Measurements from ENCODE around the gene IGDCC3.
A peak's percentile ranks its signal among the peaks of the same experiment; 100 is the strongest.

Gene IGDCC3

DNA sequence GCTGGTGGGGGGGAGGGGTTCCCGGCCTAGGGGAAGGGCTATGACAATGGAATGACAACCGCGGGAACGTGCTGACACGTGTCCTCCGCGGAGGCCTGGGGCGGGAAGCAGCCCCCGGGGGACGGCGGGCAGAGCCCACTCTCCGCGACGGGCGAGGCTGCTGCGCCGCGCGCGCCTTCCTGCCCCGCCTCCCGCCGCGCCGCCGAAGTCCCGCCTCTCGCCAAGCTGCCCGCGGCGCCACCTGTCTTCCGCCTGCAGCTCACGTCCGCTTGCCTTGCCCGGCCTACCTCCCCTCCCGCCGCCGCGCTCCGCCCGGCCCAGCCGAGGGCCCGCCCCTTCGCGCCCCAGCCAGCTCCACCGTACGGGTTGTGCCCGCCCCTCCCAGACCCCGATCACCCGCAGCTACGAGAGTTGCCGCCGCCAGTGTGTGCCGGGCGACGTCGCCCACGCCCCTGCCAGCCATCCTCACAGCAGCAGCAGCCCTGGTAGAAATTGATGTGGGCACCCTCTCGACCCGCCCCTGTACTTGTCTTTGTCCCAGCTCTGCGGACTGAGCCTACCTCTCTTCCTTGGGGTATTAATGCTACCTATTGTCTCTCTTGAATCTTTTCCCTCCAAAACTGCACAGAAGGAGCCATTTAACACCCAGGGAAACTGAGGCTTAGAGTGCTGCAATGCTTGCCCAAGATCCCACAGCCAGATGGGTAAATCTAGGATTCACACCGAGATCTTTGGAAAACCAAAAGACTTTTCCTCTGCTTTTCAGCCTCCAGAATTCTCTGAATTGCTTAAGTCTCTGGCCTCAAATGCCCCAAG, 90.9 kb downstream of the IGDCC3 start, which contains the start of gene PARP16:
Gene PARP16 (minus strand): TSS at position 180 of the 816 bp plus-strand sequence. CDS start 457 bp downstream, outside the sequence.
- Histone ChIP-seq H3K27me3 (ENCODE audit: insufficient read depth, poor library complexity, severe bottlenecking) (no peaks in the 10 kb centered on the region), H3K4me3 (replicated peaks; ENCODE audit: insufficient read depth, low read length) (peak within 1 kb of the TSS; percentile 82), H3K27ac (replicated peaks) (peak within 1 kb of the TSS; percentile 68)
- no peak for TF ChIP-seq GABPA (IDR thresholded peaks at IDR 0.05; ENCODE audit: low read depth)
- TF ChIP-seq SPI1 (IDR thresholded peaks at IDR 0.05; ENCODE audit: borderline replicate concordance, low read depth) = no peak
- TF ChIP-seq, protein P1, sequence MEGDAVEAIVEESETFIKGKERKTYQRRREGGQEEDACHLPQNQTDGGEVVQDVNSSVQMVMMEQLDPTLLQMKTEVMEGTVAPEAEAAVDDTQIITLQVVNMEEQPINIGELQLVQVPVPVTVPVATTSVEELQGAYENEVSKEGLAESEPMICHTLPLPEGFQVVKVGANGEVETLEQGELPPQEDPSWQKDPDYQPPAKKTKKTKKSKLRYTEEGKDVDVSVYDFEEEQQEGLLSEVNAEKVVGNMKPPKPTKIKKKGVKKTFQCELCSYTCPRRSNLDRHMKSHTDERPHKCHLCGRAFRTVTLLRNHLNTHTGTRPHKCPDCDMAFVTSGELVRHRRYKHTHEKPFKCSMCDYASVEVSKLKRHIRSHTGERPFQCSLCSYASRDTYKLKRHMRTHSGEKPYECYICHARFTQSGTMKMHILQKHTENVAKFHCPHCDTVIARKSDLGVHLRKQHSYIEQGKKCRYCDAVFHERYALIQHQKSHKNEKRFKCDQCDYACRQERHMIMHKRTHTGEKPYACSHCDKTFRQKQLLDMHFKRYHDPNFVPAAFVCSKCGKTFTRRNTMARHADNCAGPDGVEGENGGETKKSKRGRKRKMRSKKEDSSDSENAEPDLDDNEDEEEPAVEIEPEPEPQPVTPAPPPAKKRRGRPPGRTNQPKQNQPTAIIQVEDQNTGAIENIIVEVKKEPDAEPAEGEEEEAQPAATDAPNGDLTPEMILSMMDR (IDR thresholded peaks at IDR 0.05; ENCODE audit: insufficient read depth, low read length) = no peak
- TF ChIP-seq, protein P2, sequence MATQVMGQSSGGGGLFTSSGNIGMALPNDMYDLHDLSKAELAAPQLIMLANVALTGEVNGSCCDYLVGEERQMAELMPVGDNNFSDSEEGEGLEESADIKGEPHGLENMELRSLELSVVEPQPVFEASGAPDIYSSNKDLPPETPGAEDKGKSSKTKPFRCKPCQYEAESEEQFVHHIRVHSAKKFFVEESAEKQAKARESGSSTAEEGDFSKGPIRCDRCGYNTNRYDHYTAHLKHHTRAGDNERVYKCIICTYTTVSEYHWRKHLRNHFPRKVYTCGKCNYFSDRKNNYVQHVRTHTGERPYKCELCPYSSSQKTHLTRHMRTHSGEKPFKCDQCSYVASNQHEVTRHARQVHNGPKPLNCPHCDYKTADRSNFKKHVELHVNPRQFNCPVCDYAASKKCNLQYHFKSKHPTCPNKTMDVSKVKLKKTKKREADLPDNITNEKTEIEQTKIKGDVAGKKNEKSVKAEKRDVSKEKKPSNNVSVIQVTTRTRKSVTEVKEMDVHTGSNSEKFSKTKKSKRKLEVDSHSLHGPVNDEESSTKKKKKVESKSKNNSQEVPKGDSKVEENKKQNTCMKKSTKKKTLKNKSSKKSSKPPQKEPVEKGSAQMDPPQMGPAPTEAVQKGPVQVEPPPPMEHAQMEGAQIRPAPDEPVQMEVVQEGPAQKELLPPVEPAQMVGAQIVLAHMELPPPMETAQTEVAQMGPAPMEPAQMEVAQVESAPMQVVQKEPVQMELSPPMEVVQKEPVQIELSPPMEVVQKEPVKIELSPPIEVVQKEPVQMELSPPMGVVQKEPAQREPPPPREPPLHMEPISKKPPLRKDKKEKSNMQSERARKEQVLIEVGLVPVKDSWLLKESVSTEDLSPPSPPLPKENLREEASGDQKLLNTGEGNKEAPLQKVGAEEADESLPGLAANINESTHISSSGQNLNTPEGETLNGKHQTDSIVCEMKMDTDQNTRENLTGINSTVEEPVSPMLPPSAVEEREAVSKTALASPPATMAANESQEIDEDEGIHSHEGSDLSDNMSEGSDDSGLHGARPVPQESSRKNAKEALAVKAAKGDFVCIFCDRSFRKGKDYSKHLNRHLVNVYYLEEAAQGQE (IDR thresholded peaks at IDR 0.05; ENCODE audit: insufficient replicate concordance, low read depth) = no peak
- peak; percentile 59 for TF ChIP-seq POLR2AphosphoS5 (IDR thresholded peaks at IDR 0.05; ENCODE audit: low read depth)
- DNase-seq (ENCODE audit: low read depth in 1 of 2, low spot score in 1 of 2) = peak; percentile 87 to 89

DNA sequence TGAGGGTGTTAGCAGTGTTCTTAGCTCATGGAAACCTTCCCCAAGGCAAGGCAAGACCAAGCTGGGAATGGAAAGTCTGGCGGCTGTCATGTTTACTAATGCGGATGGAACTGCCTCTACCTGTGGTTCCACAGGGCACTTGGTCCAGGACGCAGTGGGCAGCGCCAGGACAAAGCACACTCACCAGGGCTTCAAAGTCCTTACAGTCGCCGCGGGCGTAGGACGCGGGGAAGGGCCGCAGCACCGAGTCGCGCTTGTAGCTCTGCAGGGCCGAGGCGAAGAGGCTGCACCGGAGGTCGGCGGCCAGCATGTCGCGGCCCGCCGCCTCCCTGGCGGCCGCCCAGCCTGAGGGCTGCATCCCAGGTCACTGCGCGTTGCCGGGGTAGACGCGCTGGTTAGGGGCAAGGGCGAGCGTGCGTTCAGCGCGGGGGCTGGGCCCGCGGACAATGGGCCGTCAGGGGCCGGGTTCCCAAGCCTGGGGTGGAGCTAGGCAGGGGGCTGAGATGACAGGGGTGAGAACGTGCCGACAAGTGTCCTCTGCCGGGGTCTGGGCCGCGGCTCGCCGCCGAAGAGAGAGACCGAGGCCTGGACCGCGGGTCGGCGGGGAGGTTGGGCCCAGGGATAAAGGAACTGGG, 91.6 kb downstream of the IGDCC3 start:
- no peaks in the 10 kb centered on the region for H3K27me3 ChIP-seq (ENCODE audit: insufficient read depth, poor library complexity, severe bottlenecking)
- TF ChIP-seq, protein P1 (IDR thresholded peaks at IDR 0.05; ENCODE audit: insufficient read depth, low read length) = no peak
- no peak for TF ChIP-seq SPI1 (IDR thresholded peaks at IDR 0.05; ENCODE audit: borderline replicate concordance, low read depth)
- no peak for TF ChIP-seq POLR2AphosphoS5 (IDR thresholded peaks at IDR 0.05; ENCODE audit: low read depth)
- TF ChIP-seq, protein P2 (IDR thresholded peaks at IDR 0.05; ENCODE audit: insufficient replicate concordance, low read depth) = no peak
- TF ChIP-seq GABPA (IDR thresholded peaks at IDR 0.05; ENCODE audit: low read depth) = no peak
- peak overlapping the region; percentile 68 for H3K27ac ChIP-seq (replicated peaks)
- peak in 1 of 2 experiments; percentile 11 for DNase-seq (ENCODE audit: low read depth in 1 of 2, low spot score in 1 of 2)
- H3K4me3 ChIP-seq (replicated peaks; ENCODE audit: insufficient read depth, low read length) = peak overlapping the region; percentile 82

DNA sequence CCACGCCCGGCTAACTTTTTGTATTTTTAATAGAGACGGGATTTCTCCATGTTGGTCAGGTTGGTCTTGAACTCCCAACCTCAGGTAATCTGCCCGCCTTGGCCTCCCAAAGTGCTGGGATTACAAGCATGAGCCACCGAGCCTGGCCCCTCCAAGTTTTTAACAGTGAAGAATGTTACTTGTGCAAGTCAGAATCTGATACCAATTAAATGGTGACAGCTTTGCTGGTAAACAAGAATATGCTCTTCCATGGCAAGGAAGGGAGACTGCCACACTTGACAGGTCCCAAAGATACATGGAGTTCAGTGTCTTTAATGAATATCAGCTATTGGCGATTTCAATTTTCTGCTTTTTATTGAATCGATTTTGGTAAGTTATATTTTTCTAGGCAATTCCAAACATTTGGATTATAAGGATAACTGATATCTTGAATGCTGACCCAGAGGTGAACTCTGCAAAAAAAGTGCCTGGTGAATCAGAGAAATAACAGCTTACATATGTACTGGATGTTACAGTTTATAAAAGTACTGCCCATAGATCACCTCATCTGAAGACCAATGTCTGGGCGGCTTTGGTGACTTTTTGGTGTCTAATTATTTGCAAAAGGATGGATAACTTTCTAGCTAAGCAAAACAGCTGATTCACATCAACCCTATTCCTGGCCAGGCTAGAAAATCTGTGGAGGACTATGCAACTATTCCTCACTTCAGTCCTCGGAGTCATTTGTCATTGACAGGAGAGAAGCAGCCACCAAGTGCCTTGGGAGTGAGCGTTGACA, 92.3 kb downstream of the IGDCC3 start:
- no peak for DNase-seq (ENCODE audit: low read depth in 1 of 2, low spot score in 1 of 2)
- H3K27me3 ChIP-seq (ENCODE audit: insufficient read depth, poor library complexity, severe bottlenecking) = no peaks in the 10 kb centered on the region
- no peak overlapping the region; the same call in 1 of the 2 replicates for H3K27ac ChIP-seq (replicated peaks)
- TF ChIP-seq, protein P1 (IDR thresholded peaks at IDR 0.05; ENCODE audit: insufficient read depth, low read length) = no peak
- no peak for TF ChIP-seq GABPA (IDR thresholded peaks at IDR 0.05; ENCODE audit: low read depth)
- TF ChIP-seq POLR2AphosphoS5 (IDR thresholded peaks at IDR 0.05; ENCODE audit: low read depth) = no peak
- TF ChIP-seq SPI1 (IDR thresholded peaks at IDR 0.05; ENCODE audit: borderline replicate concordance, low read depth) = no peak
- peak overlapping the region; percentile 82; the same call in 1 of the 2 replicates for H3K4me3 ChIP-seq (replicated peaks; ENCODE audit: insufficient read depth, low read length)
